Cardiac fibroblast (primary cell): Measurements from ENCODE around the gene UPF2.
A peak's percentile ranks its signal among the peaks of the same experiment; 100 is the strongest.

Source experiments
- DNase-seq, 2 donors: peaks; one replicate each; pipeline versions ENCODE4 v3.0.0 to v3.0.0-alpha.2; 2010; ENCODE audit warnings: low read depth in 2 of 2
- H3K4me3 ChIP-seq, 2 donors: replicated peaks in 1 of 2; 1 replicate in 1 of 2; 2 replicates in 1 of 2; pipeline ENCODE4 v1.5.1; 2011; ENCODE audit warnings: low read depth in 2 of 2, low read length in 2 of 2, mild to moderate bottlenecking in 2 of 2, moderate library complexity in 1 of 2
- TF ChIP-seq, protein P1 (sequence below): IDR thresholded peaks from one replicate; pipeline ENCODE4 v1.5.1; 2011; ENCODE audit warnings: low read depth, mild to moderate bottlenecking, low read length, inconsistent platforms

UPF2 gene

DNA sequence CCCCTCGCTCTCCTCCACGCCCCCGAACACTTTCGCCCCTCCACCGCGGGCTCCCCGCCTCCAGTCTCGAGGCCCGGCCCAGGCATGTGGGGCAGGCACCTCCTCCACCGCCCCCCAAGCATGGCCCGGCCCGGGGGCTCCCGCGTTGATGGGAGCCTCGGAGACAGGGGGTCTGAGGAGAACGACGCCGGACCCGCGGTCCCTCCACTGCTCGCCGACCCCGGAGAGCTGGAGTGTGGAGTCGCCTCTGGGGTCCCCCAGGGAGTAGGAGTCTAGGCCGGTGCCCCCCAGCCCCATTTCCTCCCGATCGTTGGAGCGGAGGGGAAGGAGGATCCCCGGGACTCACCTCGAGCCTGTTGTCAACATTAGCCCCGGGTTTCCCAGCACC lies 206 bp downstream of the UPF2 start:
- peak in 1 of 2 donors; percentile 29 for DNase-seq
- H3K4me3 ChIP-seq: peak overlapping the region; percentile 98 to 99
- TF ChIP-seq, protein P1, sequence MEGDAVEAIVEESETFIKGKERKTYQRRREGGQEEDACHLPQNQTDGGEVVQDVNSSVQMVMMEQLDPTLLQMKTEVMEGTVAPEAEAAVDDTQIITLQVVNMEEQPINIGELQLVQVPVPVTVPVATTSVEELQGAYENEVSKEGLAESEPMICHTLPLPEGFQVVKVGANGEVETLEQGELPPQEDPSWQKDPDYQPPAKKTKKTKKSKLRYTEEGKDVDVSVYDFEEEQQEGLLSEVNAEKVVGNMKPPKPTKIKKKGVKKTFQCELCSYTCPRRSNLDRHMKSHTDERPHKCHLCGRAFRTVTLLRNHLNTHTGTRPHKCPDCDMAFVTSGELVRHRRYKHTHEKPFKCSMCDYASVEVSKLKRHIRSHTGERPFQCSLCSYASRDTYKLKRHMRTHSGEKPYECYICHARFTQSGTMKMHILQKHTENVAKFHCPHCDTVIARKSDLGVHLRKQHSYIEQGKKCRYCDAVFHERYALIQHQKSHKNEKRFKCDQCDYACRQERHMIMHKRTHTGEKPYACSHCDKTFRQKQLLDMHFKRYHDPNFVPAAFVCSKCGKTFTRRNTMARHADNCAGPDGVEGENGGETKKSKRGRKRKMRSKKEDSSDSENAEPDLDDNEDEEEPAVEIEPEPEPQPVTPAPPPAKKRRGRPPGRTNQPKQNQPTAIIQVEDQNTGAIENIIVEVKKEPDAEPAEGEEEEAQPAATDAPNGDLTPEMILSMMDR: no peak

DNA sequence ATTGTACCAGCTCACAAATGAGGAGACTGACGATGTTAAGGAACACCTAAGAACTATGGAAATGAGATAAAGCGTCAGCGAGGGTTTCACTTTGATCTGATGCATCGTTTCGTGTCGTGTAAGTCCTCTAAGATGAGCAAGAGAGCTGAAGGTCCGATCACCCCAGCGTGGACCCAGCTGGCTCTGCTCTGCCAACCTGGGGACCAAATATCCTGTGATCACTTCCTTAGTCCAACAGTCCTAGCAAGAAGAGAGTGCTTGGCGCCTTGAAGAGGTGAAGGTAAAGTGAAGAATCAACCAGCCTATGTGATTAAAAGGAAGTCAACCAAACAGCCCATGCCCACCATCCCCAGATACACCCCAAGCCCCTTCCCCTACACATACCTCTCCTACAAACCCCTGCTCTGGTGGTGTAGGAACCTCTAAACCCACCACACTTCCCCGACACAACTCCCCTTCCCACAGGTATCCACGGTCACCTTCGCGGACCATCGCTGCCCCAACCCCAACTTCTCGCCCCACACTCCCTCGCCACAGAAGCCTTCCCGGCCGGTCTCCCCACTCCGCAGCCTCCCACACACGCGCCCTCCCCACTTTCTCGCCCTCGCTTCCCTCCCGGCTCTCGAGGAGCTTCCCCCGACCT lies 722 bp downstream of the UPF2 start:
- peak; percentile 21 to 32 for DNase-seq

GRCh38 chr10:12036073-12036655 lies 6.4 kb downstream of the UPF2 start:
- no peak for DNase-seq
- TF ChIP-seq, protein P1: no peak
- no peak overlapping the region for H3K4me3 ChIP-seq

More for the DNA sequence above, 722 bp downstream of the UPF2 start:
- peak overlapping the region; percentile 98 to 99 for H3K4me3 ChIP-seq
- TF ChIP-seq, protein P1: no peak

DNA sequence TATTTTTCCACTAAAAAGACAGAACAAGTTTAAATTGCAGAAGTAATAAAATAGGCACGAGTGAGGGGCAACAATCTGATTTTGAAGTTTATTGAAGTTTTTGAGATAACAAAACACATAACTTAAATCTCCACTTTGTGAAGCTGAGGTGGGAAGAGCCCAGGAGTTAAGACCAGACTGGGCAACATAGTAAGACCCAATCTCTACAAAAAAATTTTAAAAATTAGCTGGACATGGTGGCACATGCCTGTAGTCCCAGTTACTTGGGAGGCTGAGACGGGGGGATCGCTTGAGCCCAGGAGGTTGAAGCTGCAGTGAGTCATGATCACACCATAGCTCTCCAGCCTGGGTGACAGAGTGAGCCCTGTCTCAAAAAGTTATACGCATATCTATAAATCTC lies 11.2 kb downstream of the UPF2 start:
- TF ChIP-seq, protein P1: no peak
- no peak overlapping the region for H3K4me3 ChIP-seq
- no peak for DNase-seq

DNA sequence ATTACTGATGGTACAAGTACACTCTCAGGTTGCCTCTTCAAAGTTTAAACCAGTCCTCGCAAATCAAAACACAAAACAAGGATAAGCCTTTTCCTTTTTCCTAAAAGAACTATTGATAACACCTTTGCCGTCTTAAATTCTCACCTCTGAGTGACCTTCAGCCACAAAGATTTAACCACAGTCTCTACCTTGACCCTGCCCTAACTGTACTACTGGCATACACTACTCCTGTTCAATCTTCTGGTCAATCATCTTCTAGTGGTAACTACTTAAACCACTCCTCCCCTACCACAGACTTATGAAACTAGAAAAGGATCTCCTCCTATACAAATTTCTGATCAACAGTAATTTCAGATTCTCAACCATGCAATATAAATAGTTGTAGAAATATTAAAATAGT lies 15.1 kb downstream of the UPF2 start:
- TF ChIP-seq, protein P1: no peak
- H3K4me3 ChIP-seq: no peak overlapping the region
- no peak for DNase-seq

- DNase-seq: no peak
- no peak overlapping the region for H3K4me3 ChIP-seq
- TF ChIP-seq, protein P1: no peak
Measured at GRCh38 chr10:12025591-12025990, 17.0 kb downstream of the UPF2 start.
